Lower lobe of right lung (tissue), 2 donors: Measurements from ENCODE around the gene EGFL7. TPM values are rescaled to one million over a fixed set of nuclear protein-coding genes. Genes with fewer than 3 reads are reported as not detected.
A peak's percentile ranks its signal among the peaks of the same experiment; 100 is the strongest.

Experiments used
- ATAC-seq, 2 donors: fragments of 200-7000 bp; cut with Tn5 transposase; one replicate each; pipeline ENCODE4 v1.9.1; 2020 to 2022; ENCODE audit warnings: mild to moderate bottlenecking in 2 of 2, moderate library complexity in 2 of 2
- DNase-seq: peaks from one replicate; pipeline ENCODE4 v3.0.0-alpha.2; 2020
- H3K27ac ChIP-seq: fragments of 200-600 bp; one replicate; pipeline ENCODE4 v1.8.0; 2022
- H3K27me3 ChIP-seq: fragments of 200-600 bp; one replicate; pipeline ENCODE4 v1.8.0; 2022; ENCODE audit warnings: low read depth
- H3K36me3 ChIP-seq: fragments of 200-600 bp; one replicate; pipeline ENCODE4 v1.8.0; 2022; ENCODE audit warnings: mild to moderate bottlenecking
- H3K4me1 ChIP-seq: fragments of 200-600 bp; one replicate; pipeline ENCODE4 v1.8.0; 2022
- H3K4me3 ChIP-seq: fragments of 200-600 bp; one replicate; pipeline ENCODE4 v1.8.0; 2022; ENCODE audit warnings: mild to moderate bottlenecking
- H3K9me3 ChIP-seq: fragments of 200-600 bp; one replicate; pipeline ENCODE4 v1.8.0; 2022
- CTCF ChIP-seq: fragments of 200-600 bp; IDR thresholded peaks from one replicate; pipeline ENCODE4 v1.8.0; 2022; ENCODE audit warnings: antibody characterized with exemption, mild to moderate bottlenecking
- intact Hi-C: fragments of 100-400 bp; cut with DNase I; formaldehyde crosslinking; loops from one replicate; pipeline ENCODE4 v1.11.0; 2022
- total RNA-seq: library from RNA; stranded (reverse); fragmentation: NEBNext Ultra II Directional; extraction: Animal tissue kit (Norgen Biotek cat#: 25700); gene quantifications from one replicate; pipeline ENCODE4 v1.2.1, GENCODE V29; 2021
- donor health status: DM: no; HTN: yes; CAD: no; lungs with severe emphysema.

EGFL7 gene
- total RNA-seq, 1 donor from 2014 or later = 230 TPM

GRCh38 chr9:136626740-136627642 lies 35.7 kb upstream of the EGFL7 start:
- no peaks in the 10 kb centered on the region for H3K27me3 ChIP-seq
- peak; percentile 51 for DNase-seq
- H3K27ac ChIP-seq = no peak overlapping the region
- no peak for TF ChIP-seq CTCF
- no peak overlapping the region for H3K4me3 ChIP-seq
- intact Hi-C loops = no loop called here
- ATAC-seq = peak in 1 of 2 donors; percentile 44
- no peaks in the 10 kb centered on the region for H3K36me3 ChIP-seq
- H3K9me3 ChIP-seq = no peaks in the 10 kb centered on the region
- H3K4me1 ChIP-seq = peaks cover 63% of the 10 kb centered on the region

DNA sequence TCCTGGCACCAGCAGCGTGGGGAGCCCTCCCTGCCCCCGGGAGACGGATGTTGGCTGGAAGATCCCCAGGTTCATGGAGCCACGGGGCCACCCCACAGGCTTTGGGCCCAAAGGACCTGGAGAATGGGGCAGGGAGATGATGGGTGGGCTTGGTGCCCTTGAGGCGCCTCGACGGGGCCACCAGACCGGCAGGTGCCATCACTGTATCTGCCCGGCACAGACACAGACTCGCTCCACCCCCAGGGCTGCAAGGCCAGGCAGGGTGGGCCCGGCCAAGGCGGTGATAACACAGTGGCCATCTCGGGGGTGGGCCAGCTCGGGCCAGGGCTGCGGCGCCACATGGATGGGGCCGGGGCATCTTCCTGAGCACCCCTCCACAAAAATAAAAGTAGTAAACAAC lies 35.0 kb upstream of the EGFL7 start:
- Histone ChIP-seq H3K27ac (no peak overlapping the region), H3K9me3 (no peaks in the 10 kb centered on the region), H3K27me3 (no peaks in the 10 kb centered on the region), H3K36me3 (no peaks in the 10 kb centered on the region), H3K4me1 (peaks cover 63% of the 10 kb centered on the region), H3K4me3 (no peak overlapping the region)
- ATAC-seq = no peak
- DNase-seq = no peak
- intact Hi-C loops = no loop called here
- TF ChIP-seq CTCF = no peak

DNA sequence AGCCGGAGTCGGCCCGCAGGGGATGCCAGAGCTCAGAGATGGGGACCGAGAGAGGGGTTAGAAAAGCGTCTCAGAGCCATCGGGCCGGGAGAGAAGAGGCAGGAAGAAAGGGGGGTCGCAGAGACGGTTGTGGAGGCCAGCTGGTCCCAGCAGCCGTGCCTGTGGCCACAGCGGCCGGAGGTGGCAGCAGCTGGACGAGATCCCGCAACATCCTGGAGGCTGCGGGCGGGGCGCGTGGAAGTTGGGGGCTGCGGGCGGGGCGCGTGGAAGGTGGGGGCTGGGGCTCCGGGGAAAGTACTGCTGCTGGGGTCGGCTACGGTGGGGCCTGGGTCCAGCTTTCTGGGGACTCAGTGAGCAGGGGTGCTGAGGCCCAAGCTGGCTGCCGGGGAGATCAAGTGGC lies 34.4 kb upstream of the EGFL7 start:
- ATAC-seq (no peak), DNase-seq (peak; percentile 38)
- Histone ChIP-seq H3K27ac (no peak overlapping the region), H3K4me3 (no peak overlapping the region), H3K27me3 (no peaks in the 10 kb centered on the region), H3K4me1 (peaks cover 61% of the 10 kb centered on the region), H3K36me3 (no peaks in the 10 kb centered on the region), H3K9me3 (no peaks in the 10 kb centered on the region)
- intact Hi-C loops = no loop called here
- TF ChIP-seq CTCF = no peak

DNA sequence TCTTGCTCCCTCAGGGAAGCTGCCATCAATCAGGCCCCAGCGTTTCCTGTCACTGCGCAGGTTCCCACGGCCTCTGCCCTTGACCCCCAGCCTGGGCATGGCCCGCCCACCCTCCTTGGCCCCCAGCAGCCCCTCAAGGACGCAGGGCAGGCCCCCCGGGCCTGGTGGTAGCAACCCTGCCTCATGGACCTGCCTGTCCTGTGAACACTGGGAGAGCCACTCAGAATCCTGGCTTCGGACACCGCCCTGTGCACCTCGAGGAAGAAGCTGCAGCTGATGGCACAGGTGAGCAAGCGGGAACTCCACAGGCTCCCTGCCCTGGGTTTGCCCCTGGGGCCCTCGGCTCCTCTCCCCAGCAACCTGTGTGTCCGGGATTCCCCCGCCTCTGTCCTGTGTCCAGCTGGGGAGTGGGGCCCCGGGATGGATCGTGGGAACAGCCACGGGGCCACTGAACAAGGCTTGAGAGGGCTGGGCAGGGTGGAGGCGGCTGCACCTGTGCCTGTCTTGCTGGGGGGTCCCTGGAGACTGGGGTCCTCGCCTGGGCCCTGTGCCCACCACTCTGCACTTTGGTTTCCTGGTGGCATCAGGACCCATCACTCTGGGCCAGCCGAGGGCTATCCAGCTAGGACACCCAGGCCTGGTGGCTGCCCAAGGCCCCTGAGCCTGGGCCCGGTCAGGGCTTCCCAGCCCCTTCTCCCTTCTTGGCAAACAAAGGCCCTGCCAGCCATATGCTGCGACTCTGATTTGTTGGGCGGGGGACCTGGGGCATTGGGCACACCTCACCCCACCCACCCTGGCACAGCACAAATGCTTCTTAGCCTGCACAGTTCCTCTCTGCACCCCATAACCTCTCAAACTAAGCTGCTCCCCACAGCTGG lies 33.5 kb upstream of the EGFL7 start:
- H3K27me3 ChIP-seq = no peaks in the 10 kb centered on the region
- DNase-seq = peak; percentile 42
- H3K27ac ChIP-seq = no peak overlapping the region
- intact Hi-C loops = no loop called here
- ATAC-seq = no peak
- H3K4me1 ChIP-seq = peaks cover 51% of the 10 kb centered on the region
- H3K9me3 ChIP-seq = no peaks in the 10 kb centered on the region
- TF ChIP-seq CTCF = no peak
- H3K4me3 ChIP-seq = no peak overlapping the region
- H3K36me3 ChIP-seq = no peaks in the 10 kb centered on the region

- no peak overlapping the region for H3K27ac ChIP-seq
- H3K9me3 ChIP-seq = no peaks in the 10 kb centered on the region
- ATAC-seq (peak; percentile 63 to 72), DNase-seq (peak; percentile 82)
- no peak overlapping the region for H3K4me3 ChIP-seq
- TF ChIP-seq CTCF = peak; percentile 59
- peaks cover 43% of the 10 kb centered on the region for H3K4me1 ChIP-seq
- no peaks in the 10 kb centered on the region for H3K27me3 ChIP-seq
- intact Hi-C loops = loop anchor here (5.0 kb wide), 1 partner anchor 143 kb away; no protein-coding TSS in a partner anchor
- no peaks in the 10 kb centered on the region for H3K36me3 ChIP-seq
Measured at GRCh38 chr9:136629879-136630661, 32.6 kb upstream of the EGFL7 start.
